Measurements from ENCODE around the gene FAT4. TPM values are rescaled to one million over a fixed set of nuclear protein-coding genes. Genes with fewer than 3 reads are reported as not detected.

FAT4 gene, protein sequence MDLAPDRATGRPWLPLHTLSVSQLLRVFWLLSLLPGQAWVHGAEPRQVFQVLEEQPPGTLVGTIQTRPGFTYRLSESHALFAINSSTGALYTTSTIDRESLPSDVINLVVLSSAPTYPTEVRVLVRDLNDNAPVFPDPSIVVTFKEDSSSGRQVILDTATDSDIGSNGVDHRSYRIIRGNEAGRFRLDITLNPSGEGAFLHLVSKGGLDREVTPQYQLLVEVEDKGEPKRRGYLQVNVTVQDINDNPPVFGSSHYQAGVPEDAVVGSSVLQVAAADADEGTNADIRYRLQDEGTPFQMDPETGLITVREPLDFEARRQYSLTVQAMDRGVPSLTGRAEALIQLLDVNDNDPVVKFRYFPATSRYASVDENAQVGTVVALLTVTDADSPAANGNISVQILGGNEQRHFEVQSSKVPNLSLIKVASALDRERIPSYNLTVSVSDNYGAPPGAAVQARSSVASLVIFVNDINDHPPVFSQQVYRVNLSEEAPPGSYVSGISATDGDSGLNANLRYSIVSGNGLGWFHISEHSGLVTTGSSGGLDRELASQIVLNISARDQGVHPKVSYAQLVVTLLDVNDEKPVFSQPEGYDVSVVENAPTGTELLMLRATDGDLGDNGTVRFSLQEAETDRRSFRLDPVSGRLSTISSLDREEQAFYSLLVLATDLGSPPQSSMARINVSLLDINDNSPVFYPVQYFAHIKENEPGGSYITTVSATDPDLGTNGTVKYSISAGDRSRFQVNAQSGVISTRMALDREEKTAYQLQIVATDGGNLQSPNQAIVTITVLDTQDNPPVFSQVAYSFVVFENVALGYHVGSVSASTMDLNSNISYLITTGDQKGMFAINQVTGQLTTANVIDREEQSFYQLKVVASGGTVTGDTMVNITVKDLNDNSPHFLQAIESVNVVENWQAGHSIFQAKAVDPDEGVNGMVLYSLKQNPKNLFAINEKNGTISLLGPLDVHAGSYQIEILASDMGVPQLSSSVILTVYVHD (N-terminal part only)
- total RNA-seq (2014; rRNA removed; shearing (Covaris generic)): 37.1 and 54.4 TPM in 2 replicates

DNA sequence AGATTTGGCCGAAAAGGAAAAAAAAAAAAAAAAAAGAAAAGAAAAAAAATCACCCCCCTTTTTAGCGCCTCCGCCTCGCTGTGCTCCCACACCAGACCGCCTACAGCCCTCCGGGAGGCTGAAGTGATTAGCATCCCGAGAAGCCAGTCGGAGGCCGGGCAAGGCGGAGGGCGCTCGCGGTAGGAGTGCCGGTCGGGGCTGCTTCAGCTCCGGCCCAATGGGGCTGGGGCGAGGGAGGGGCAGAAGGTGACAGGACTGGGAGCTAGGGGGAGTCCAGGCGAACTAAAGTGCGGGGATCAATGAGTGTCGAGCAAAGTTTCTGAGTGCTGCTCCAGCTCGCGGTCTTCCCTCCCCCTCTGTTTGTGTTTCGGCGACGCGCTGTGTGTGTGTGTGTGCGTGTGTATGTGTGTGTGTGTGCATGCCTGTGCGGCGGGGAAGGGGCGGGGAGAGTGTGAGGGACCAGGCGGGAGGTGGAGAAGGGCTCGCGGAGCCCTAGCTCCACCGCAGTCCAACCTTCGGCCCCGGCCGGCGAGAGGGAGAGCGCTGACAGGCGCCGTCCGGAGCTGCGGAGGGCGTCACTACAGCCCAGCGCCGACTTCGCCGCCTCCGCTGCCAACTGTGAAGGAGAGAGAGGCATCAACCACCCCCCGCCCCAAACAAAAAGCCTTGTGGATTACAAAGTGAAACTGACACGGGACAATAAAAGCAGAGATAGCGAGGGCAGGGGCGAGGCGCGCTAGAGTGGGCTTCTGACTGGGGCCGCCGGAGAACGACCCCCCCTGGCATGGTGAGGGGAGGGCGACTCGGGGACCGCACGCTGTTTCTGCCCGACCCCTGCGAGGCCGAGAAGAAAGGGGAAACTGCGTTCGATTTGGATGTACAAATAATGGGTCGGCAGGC is at the start of gene FAT4:
FAT4 (plus strand) TSS at position 280 of the 900 bp plus-strand sequence. CDS start 1,457 bp downstream, outside the sequence.
- peaks cover 43% of the 10 kb centered on the region for H3K4me1 ChIP-seq (replicated peaks)
- peak; percentile 98 for DNase-seq (ENCODE audit: low read depth in 1 of 2, low spot score in 2 of 2)
- H3K9me3 ChIP-seq (replicated peaks): no peaks in the 10 kb centered on the region
- peak within 1 kb of the TSS; percentile 75 for H3K27ac ChIP-seq
- H3K27me3 ChIP-seq (replicated peaks): no peaks in the 10 kb centered on the region
- peak within 1 kb of the TSS; percentile 73 for H3K4me3 ChIP-seq
- H3K36me3 ChIP-seq: peaks cover 46% of the 10 kb centered on the region

DNA sequence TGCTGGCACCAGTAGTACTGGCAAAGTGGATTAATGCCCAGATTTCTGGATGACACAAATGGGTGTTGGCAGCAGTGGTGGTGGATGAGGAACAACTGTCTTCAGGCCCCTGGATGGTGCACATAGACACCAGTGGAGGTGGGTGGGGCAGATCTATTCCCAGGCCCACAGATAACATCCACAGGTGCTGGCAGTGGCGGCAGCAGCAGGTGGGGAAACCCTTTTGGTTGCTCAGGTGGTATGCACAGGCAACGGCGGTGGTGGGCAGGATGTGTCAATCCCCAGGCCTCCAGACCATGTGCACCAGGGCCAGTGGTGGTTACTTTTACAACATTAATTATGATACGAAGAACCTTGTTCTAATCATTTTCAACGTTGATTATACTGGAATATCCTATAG is 48.9 kb upstream of the FAT4 start:
- Histone ChIP-seq H3K9me3 (replicated peaks) (no peaks in the 10 kb centered on the region), H3K36me3 (no peaks in the 10 kb centered on the region), H3K4me3 (no peak overlapping the region), H3K27ac (no peak overlapping the region), H3K4me1 (replicated peaks) (peaks cover 27% of the 10 kb centered on the region), H3K27me3 (replicated peaks) (no peaks in the 10 kb centered on the region)
- DNase-seq (ENCODE audit: low read depth in 1 of 2, low spot score in 2 of 2): no peak

DNA sequence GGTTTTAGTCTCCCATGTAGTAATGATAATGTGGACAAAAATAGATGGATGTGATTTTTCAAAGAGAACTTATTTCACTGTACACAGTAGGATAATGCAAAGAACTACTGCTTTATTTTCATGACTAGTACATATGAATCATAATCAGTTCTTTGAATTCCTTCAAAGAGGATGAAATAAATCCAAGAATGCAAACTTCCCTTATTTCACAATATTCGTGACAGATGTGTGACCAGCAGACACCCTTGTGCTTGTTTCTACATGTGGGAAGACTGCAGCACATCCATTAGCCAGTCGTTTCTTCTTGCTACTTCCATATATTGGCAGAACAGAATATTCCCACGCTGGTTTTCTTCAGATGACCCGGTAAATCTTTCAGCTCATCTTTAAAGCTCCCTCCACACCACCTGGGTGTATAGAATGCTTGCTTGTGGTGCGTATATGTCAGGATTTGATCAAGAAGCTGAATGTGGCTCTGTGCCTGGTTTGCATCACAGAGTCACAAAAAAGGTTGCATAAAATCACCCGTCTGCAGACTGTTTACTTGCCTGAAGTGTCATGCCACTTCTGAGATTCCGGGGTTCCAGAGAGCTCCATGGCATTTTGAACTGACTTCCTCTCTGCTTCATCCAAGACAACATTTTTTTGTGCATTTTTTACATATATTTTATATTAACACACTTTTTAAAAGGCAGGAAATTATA is 47.7 kb upstream of the FAT4 start:
- peaks cover 27% of the 10 kb centered on the region for H3K4me1 ChIP-seq (replicated peaks)
- no peak for DNase-seq (ENCODE audit: low read depth in 1 of 2, low spot score in 2 of 2)
- no peaks in the 10 kb centered on the region for H3K9me3 ChIP-seq (replicated peaks)
- no peaks in the 10 kb centered on the region for H3K36me3 ChIP-seq
- H3K4me3 ChIP-seq: no peak overlapping the region
- no peaks in the 10 kb centered on the region for H3K27me3 ChIP-seq (replicated peaks)
- no peak overlapping the region for H3K27ac ChIP-seq

DNA sequence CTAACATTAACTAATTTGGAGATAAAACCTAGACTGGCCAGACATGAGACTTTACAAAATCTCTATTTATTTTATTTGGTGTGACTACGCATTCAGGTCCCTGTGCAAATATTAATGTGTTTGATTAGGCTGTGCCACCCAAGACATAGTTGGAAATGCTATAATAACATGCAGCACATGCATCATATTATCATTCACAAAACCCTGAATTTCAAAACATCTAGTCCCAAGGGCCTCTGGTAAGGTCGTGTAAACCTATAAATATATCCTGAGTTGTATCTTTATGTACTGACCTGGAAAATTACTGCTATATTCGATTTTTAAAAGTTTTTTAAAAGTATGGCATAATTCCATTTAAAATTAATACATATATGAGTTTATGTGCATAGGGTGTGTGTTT is 47.1 kb upstream of the FAT4 start:
- Histone ChIP-seq H3K27ac (no peak overlapping the region), H3K27me3 (replicated peaks) (no peaks in the 10 kb centered on the region), H3K4me3 (no peak overlapping the region), H3K9me3 (replicated peaks) (no peaks in the 10 kb centered on the region), H3K4me1 (replicated peaks) (peaks cover 27% of the 10 kb centered on the region), H3K36me3 (no peaks in the 10 kb centered on the region)
- DNase-seq (ENCODE audit: low read depth in 1 of 2, low spot score in 2 of 2): no peak

DNA sequence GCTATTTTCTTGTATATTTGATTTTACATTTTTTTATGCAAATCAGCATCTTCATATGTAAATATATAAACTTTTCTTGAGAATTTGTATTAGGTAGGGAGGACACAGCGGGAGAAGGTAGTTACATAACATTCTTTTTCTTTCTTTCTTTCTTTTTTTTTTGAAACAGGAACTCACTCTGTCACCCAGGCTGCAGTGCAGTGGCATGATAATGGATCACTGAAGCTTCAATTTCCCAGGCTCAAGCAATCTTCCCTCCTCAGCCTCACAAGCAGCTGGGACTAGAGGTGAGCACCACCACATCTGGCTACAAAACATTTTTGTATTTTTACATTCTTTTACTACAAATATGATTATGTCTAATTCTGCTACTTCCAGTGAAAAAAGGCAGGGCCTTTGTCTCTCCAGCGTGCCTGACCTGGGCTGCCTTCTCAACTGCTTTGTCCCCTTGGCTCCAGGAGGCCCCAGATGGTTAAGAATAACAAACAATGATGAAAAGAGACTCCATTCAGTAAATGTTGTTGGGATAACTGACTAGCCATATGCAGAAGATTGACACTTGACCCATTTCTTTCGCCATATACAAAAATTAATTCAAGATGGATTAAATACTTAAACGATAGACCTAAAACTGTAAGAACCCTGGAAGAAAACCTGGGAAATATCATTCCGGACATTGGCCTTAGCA is 46.5 kb upstream of the FAT4 start:
- H3K4me3 ChIP-seq: no peak overlapping the region
- no peak overlapping the region for H3K27ac ChIP-seq
- peak in 1 of 2 experiments; percentile 38 for DNase-seq (ENCODE audit: low read depth in 1 of 2, low spot score in 2 of 2)
- no peaks in the 10 kb centered on the region for H3K9me3 ChIP-seq (replicated peaks)
- no peaks in the 10 kb centered on the region for H3K36me3 ChIP-seq
- H3K4me1 ChIP-seq (replicated peaks): peaks cover 27% of the 10 kb centered on the region
- H3K27me3 ChIP-seq (replicated peaks): no peaks in the 10 kb centered on the region

DNA sequence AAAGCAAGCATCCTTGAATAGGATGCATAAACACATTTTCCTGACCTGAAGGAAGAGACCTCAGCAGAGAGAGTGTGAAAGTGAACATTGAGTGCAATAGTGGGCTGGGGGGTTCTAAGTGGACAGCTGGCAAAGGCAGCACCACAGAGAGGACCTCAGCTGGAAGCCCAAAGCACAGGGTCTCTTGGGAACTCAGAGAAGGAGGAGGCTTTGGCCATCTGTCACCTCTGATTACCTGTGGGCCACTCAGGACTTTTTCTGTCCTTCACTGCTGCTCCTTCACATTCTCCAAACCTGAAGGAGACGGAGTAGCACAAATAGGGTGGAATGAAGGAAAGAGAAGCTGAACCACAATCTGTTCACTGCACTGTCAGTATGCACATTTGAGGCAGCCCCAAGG is 37.9 kb upstream of the FAT4 start:
- Histone ChIP-seq H3K36me3 (no peaks in the 10 kb centered on the region), H3K27ac (no peak overlapping the region), H3K4me3 (no peak overlapping the region), H3K27me3 (replicated peaks) (no peaks in the 10 kb centered on the region), H3K4me1 (replicated peaks) (no peaks in the 10 kb centered on the region), H3K9me3 (replicated peaks) (no peaks in the 10 kb centered on the region)
- no peak for DNase-seq (ENCODE audit: low read depth in 1 of 2, low spot score in 2 of 2)

DNA sequence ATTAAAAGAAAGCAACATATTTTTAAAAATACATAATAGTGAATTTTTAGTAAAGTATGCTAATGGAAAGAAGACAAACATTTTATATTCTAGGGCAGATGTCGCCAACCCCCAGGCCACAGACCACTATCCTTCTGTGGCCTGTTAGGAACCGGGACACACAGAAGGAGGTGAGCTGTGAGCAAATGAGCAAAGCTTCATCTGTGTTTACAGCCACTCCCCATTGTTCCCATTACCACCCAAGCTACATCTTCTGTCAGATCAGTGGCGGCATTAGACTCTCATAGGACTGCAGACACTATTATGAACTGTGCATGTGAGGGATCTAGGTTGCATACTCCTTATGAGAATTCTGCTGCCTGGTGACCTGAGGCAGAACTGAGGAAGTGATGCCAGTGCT is 37.0 kb upstream of the FAT4 start:
- Histone ChIP-seq H3K4me3 (no peak overlapping the region), H3K27ac (no peak overlapping the region), H3K36me3 (no peaks in the 10 kb centered on the region), H3K4me1 (replicated peaks) (no peaks in the 10 kb centered on the region), H3K27me3 (replicated peaks) (no peaks in the 10 kb centered on the region), H3K9me3 (replicated peaks) (no peaks in the 10 kb centered on the region)
- no peak for DNase-seq (ENCODE audit: low read depth in 1 of 2, low spot score in 2 of 2)

DNA sequence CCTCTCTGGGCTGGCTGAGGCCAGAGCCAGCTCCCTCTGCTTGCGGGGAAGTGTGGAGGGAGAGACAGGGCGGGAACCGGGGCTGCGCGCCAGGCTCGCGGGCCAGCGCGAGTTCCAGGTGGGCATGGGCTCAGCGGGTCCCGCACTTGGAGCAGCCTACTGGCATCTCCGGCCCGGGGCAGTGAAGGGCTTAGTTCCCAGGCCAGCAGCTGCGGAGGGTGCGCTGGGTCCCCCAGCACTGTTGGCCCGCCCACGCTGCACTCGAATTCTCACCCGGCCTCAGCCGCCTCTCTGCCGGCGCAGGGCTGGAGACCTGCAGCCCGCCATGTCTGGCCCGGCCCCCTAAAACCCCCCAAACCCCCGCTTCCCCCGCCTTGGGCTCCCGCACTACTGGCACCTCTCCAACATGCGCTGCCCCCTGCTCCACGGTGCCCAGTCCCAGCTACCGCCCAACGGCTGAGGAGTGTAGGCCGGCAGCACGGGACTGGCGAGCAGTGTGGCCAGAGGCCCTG is 33.8 kb upstream of the FAT4 start:
- DNase-seq (ENCODE audit: low read depth in 1 of 2, low spot score in 2 of 2): peak in 1 of 2 experiments; percentile 40
- H3K4me3 ChIP-seq: no peak overlapping the region
- no peaks in the 10 kb centered on the region for H3K9me3 ChIP-seq (replicated peaks)
- H3K27ac ChIP-seq: no peak overlapping the region
- H3K4me1 ChIP-seq (replicated peaks): no peaks in the 10 kb centered on the region
- no peaks in the 10 kb centered on the region for H3K27me3 ChIP-seq (replicated peaks)
- H3K36me3 ChIP-seq: no peaks in the 10 kb centered on the region

DNA sequence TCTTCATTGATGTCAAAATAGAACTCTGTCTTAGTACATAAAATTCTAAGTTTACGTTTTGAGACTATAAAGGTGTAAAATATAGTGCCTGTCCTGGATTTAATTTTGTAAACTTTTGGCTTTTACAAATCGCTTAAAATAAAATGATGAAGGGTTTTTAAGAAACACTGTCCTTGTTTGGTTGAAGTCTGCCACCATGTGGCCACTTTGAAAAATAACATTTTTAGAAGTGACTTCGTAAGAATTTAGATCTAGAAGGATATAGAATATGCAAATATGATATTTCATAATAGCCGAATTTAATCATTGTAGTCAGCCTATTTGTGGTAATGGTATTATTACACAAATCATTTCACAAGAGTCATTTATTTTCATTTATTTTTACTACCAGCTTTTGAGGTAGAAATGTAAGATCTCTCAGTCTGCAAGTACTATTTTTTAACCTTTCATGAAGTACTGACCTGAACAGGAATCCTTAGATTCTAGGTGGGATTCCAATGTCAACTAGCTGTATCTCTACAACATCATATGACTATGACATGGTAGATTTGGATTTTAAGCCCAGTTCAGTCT is 31.0 kb upstream of the FAT4 start:
- Histone ChIP-seq H3K27me3 (replicated peaks) (no peaks in the 10 kb centered on the region), H3K27ac (no peak overlapping the region), H3K4me3 (no peak overlapping the region), H3K4me1 (replicated peaks) (no peaks in the 10 kb centered on the region), H3K9me3 (replicated peaks) (no peaks in the 10 kb centered on the region), H3K36me3 (no peaks in the 10 kb centered on the region)
- peak in 1 of 2 experiments; percentile 18 for DNase-seq (ENCODE audit: low read depth in 1 of 2, low spot score in 2 of 2)

DNA sequence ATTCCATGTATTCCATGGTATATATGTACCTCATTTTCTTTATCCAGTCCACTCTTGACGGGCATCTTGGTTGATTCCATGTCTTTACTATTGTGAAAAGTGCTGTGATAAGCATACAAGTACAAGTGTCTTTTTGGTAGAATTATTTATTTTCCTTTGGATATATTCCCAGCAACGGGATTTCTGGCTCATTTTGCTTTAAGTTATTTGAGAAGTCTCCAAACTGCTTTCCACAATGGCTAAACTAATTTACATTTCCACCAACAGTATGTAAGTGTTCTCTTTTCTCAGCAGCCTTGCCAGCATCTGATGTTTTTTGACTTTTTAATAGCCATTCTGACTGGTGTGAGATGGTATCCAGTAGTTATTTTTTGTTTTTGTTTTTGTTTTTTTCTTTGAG is 17.6 kb upstream of the FAT4 start:
- DNase-seq (ENCODE audit: low read depth in 1 of 2, low spot score in 2 of 2): no peak
- Histone ChIP-seq H3K4me3 (no peak overlapping the region), H3K4me1 (replicated peaks) (no peaks in the 10 kb centered on the region)

DNA sequence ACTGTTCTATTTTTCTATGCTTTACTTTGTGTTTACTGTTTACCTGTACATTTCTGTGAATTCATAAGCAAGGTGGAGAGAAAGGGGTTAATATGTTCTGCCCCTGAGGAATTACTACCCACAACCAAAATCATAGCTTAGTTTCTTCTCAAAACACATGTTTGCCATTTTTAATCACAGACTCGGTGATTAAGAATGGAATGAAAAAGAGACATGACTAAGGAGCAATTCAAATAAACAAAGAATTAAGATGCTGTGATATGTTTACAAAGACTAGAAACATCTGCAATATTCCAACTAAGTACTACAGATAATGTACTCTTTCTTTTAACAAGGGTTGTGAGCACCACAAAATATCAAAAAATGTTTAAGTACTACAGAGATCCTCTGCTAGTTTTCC is 11.7 kb upstream of the FAT4 start:
- DNase-seq (ENCODE audit: low read depth in 1 of 2, low spot score in 2 of 2): peak in 1 of 2 experiments; percentile 70
- Histone ChIP-seq H3K27me3 (replicated peaks) (no peaks in the 10 kb centered on the region), H3K27ac (peak overlapping the region; percentile 11), H3K4me3 (no peak overlapping the region), H3K9me3 (replicated peaks) (no peaks in the 10 kb centered on the region), H3K36me3 (no peaks in the 10 kb centered on the region), H3K4me1 (replicated peaks) (peaks cover 18% of the 10 kb centered on the region)

More for the DNA sequence above, 17.6 kb upstream of the FAT4 start:
- no peaks in the 10 kb centered on the region for H3K36me3 ChIP-seq
- H3K9me3 ChIP-seq (replicated peaks): no peaks in the 10 kb centered on the region
- no peaks in the 10 kb centered on the region for H3K27me3 ChIP-seq (replicated peaks)
- H3K27ac ChIP-seq: no peak overlapping the region

DNA sequence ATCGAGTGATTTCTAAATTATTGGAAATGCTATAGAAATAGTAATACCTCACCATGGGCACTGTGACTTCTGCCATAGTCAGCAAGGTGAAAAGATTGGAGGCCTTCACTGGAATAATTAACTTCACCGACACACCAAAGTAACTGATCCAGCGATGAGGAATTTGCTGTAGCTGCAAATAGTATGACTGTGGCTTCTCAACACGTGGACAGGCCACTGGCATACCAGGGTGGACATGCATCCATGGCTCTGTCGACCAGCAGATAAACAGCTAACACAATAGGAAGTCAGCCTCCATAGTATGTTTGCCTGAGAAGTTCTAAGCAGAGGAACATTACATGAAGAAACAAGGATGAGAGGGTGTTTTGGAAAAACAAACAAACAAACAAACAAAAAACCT is 10.9 kb upstream of the FAT4 start:
- Histone ChIP-seq H3K27me3 (replicated peaks) (no peaks in the 10 kb centered on the region), H3K36me3 (no peaks in the 10 kb centered on the region), H3K27ac (peak overlapping the region; percentile 11; the same call in 1 of the 2 replicates), H3K9me3 (replicated peaks) (no peaks in the 10 kb centered on the region), H3K4me1 (replicated peaks) (peaks cover 18% of the 10 kb centered on the region), H3K4me3 (no peak overlapping the region)
- DNase-seq (ENCODE audit: low read depth in 1 of 2, low spot score in 2 of 2): peak; percentile 48 to 54
